ENCODE results near the gene PSMD3.

PSMD3 gene

GRCh38 chr17:39980351-39981206 lies at the start of gene PSMD3:
Gene PSMD3 (plus strand): TSS chr17:39980807. CDS start chr17:39980971, 164 bp downstream.
- Histone ChIP-seq H3K36me3 (ENCODE audit: insufficient read depth, low read length) (peaks cover 31% of the 10 kb centered on the region), H3K9ac (ENCODE audit: insufficient read length) (peak within 1 kb of the TSS; percentile 98), H3K9me3 (ENCODE audit: low read depth, low read length) (no peaks in the 10 kb centered on the region), H3K27ac (peak within 1 kb of the TSS; percentile 93), H3K4me3 (peak within 1 kb of the TSS; percentile 89)
- TF ChIP-seq EZH2 (IDR thresholded peaks at IDR 0.05) (no peak), FOXP2 (optimal IDR thresholded peaks at IDR 0.05; ENCODE audit: control extremely low read depth, extremely low read length, insufficient read depth) (peak; percentile 91), POLR2AphosphoS5 (IDR thresholded peaks at IDR 0.05; ENCODE audit: borderline replicate concordance, low read depth, low read length) (peak; percentile 89)
- peak; percentile 100 for DNase-seq (ENCODE audit: low read depth, low spot score)

GRCh38 chr17:39933912-39934311 lies 46.7 kb upstream of the PSMD3 start:
- no peak for TF ChIP-seq EZH2 (IDR thresholded peaks at IDR 0.05)
- no peak for TF ChIP-seq POLR2AphosphoS5 (IDR thresholded peaks at IDR 0.05; ENCODE audit: borderline replicate concordance, low read depth, low read length)
- TF ChIP-seq FOXP2 (optimal IDR thresholded peaks at IDR 0.05; ENCODE audit: control extremely low read depth, extremely low read length, insufficient read depth): no peak
- no peak overlapping the region for H3K9ac ChIP-seq (ENCODE audit: insufficient read length)
- no peaks in the 10 kb centered on the region for H3K36me3 ChIP-seq (ENCODE audit: insufficient read depth, low read length)
- no peak overlapping the region for H3K4me3 ChIP-seq
- H3K27ac ChIP-seq: no peak overlapping the region
- H3K9me3 ChIP-seq (ENCODE audit: low read depth, low read length): no peaks in the 10 kb centered on the region
- DNase-seq (ENCODE audit: low read depth, low spot score): no peak

GRCh38 chr17:39934324-39934723 lies 46.3 kb upstream of the PSMD3 start:
- no peak for DNase-seq (ENCODE audit: low read depth, low spot score)
- TF ChIP-seq POLR2AphosphoS5 (IDR thresholded peaks at IDR 0.05; ENCODE audit: borderline replicate concordance, low read depth, low read length) (no peak), EZH2 (IDR thresholded peaks at IDR 0.05) (no peak), FOXP2 (optimal IDR thresholded peaks at IDR 0.05; ENCODE audit: control extremely low read depth, extremely low read length, insufficient read depth) (no peak)
- H3K36me3 ChIP-seq (ENCODE audit: insufficient read depth, low read length): no peaks in the 10 kb centered on the region
- H3K9me3 ChIP-seq (ENCODE audit: low read depth, low read length): no peaks in the 10 kb centered on the region
- H3K4me3 ChIP-seq: no peak overlapping the region
- H3K27ac ChIP-seq: no peak overlapping the region
- no peak overlapping the region for H3K9ac ChIP-seq (ENCODE audit: insufficient read length)

GRCh38 chr17:39935909-39936308 lies 44.7 kb upstream of the PSMD3 start:
- H3K27ac ChIP-seq: no peak overlapping the region
- no peak overlapping the region for H3K9ac ChIP-seq (ENCODE audit: insufficient read length)
- no peak for TF ChIP-seq FOXP2 (optimal IDR thresholded peaks at IDR 0.05; ENCODE audit: control extremely low read depth, extremely low read length, insufficient read depth)
- no peak for TF ChIP-seq EZH2 (IDR thresholded peaks at IDR 0.05)

GRCh38 chr17:39937447-39937846 lies 43.2 kb upstream of the PSMD3 start:
- H3K36me3 ChIP-seq (ENCODE audit: insufficient read depth, low read length): no peaks in the 10 kb centered on the region
- no peak overlapping the region for H3K9ac ChIP-seq (ENCODE audit: insufficient read length)
- no peak for DNase-seq (ENCODE audit: low read depth, low spot score)
- no peak overlapping the region for H3K4me3 ChIP-seq
- no peaks in the 10 kb centered on the region for H3K9me3 ChIP-seq (ENCODE audit: low read depth, low read length)
- TF ChIP-seq FOXP2 (optimal IDR thresholded peaks at IDR 0.05; ENCODE audit: control extremely low read depth, extremely low read length, insufficient read depth): no peak
- TF ChIP-seq EZH2 (IDR thresholded peaks at IDR 0.05): no peak
- no peak for TF ChIP-seq POLR2AphosphoS5 (IDR thresholded peaks at IDR 0.05; ENCODE audit: borderline replicate concordance, low read depth, low read length)
- no peak overlapping the region for H3K27ac ChIP-seq

More at GRCh38 chr17:39935909-39936308, 44.7 kb upstream of the PSMD3 start:
- Histone ChIP-seq H3K36me3 (ENCODE audit: insufficient read depth, low read length) (no peaks in the 10 kb centered on the region), H3K4me3 (no peak overlapping the region), H3K9me3 (ENCODE audit: low read depth, low read length) (no peaks in the 10 kb centered on the region)
- DNase-seq (ENCODE audit: low read depth, low spot score): no peak

- no peak overlapping the region for H3K27ac ChIP-seq
- DNase-seq (ENCODE audit: low read depth, low spot score): no peak
- no peak overlapping the region for H3K4me3 ChIP-seq
Observed at GRCh38 chr17:39938140-39938869, 42.3 kb upstream of the PSMD3 start.

GRCh38 chr17:39939106-39939505 lies 41.5 kb upstream of the PSMD3 start:
- H3K9ac ChIP-seq (ENCODE audit: insufficient read length): no peak overlapping the region
- no peak overlapping the region for H3K4me3 ChIP-seq
- H3K27ac ChIP-seq: no peak overlapping the region
- DNase-seq (ENCODE audit: low read depth, low spot score): no peak
- no peaks in the 10 kb centered on the region for H3K36me3 ChIP-seq (ENCODE audit: insufficient read depth, low read length)
- no peaks in the 10 kb centered on the region for H3K9me3 ChIP-seq (ENCODE audit: low read depth, low read length)
- TF ChIP-seq EZH2 (IDR thresholded peaks at IDR 0.05) (no peak), POLR2AphosphoS5 (IDR thresholded peaks at IDR 0.05; ENCODE audit: borderline replicate concordance, low read depth, low read length) (no peak), FOXP2 (optimal IDR thresholded peaks at IDR 0.05; ENCODE audit: control extremely low read depth, extremely low read length, insufficient read depth) (no peak)

More at GRCh38 chr17:39938140-39938869, 42.3 kb upstream of the PSMD3 start:
- Histone ChIP-seq H3K9ac (ENCODE audit: insufficient read length) (no peak overlapping the region), H3K36me3 (ENCODE audit: insufficient read depth, low read length) (no peaks in the 10 kb centered on the region), H3K9me3 (ENCODE audit: low read depth, low read length) (no peaks in the 10 kb centered on the region)
- TF ChIP-seq FOXP2 (optimal IDR thresholded peaks at IDR 0.05; ENCODE audit: control extremely low read depth, extremely low read length, insufficient read depth) (no peak), EZH2 (IDR thresholded peaks at IDR 0.05) (no peak), POLR2AphosphoS5 (IDR thresholded peaks at IDR 0.05; ENCODE audit: borderline replicate concordance, low read depth, low read length) (no peak)

Measured in SK-N-MC (cell line).